ENCODE measurements around the gene MYLK4. TPM values are rescaled to one million over a fixed set of nuclear protein-coding genes. Genes with fewer than 3 reads are reported as not detected.

The MYLK4 gene
- total RNA-seq, 4 donors from 2014 or later = 1.2 to 6.4 (median 1.3) TPM

GRCh38 chr6:2625581-2625980 is 125.1 kb downstream of the MYLK4 start:
- Histone ChIP-seq H3K4me1 (no peaks in the 10 kb centered on the region), H3K27me3 (no peaks in the 10 kb centered on the region), H3K4me3 (no peak overlapping the region), H3K9me3 (no peaks in the 10 kb centered on the region), H3K27ac (no peak overlapping the region), H3K36me3 (no peaks in the 10 kb centered on the region)
- intact Hi-C loops (cut with DNase I; ENCODE audit: low total_unique reads) = no loop called here
- TF ChIP-seq, protein P1, sequence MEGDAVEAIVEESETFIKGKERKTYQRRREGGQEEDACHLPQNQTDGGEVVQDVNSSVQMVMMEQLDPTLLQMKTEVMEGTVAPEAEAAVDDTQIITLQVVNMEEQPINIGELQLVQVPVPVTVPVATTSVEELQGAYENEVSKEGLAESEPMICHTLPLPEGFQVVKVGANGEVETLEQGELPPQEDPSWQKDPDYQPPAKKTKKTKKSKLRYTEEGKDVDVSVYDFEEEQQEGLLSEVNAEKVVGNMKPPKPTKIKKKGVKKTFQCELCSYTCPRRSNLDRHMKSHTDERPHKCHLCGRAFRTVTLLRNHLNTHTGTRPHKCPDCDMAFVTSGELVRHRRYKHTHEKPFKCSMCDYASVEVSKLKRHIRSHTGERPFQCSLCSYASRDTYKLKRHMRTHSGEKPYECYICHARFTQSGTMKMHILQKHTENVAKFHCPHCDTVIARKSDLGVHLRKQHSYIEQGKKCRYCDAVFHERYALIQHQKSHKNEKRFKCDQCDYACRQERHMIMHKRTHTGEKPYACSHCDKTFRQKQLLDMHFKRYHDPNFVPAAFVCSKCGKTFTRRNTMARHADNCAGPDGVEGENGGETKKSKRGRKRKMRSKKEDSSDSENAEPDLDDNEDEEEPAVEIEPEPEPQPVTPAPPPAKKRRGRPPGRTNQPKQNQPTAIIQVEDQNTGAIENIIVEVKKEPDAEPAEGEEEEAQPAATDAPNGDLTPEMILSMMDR (IDR thresholded peaks at IDR 0.05) = no peak
- no peak for TF ChIP-seq POLR2A (IDR thresholded peaks at IDR 0.05)
- DNase-seq = no peak

DNA sequence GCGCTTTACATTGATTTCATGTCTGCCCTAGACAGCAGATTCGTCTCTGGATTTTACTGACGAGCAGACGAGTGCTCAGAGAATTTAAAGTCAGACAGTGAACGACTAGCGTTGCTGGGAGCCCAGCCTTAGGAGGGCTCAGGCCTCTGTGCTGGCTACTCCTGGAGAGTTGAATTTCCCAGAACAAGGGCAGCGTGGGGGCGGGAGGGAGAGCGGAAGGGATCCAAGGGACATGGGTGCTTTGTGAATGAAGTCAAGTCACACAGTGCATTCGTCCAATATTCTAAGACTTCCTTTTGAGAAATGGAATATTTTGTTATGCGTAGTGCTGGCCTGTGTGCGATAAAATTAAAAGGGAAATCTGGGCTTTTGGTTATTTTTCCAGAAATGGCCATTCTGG is 126.5 kb downstream of the MYLK4 start:
- no peak overlapping the region for H3K4me3 ChIP-seq
- no peaks in the 10 kb centered on the region for H3K4me1 ChIP-seq
- no peaks in the 10 kb centered on the region for H3K27me3 ChIP-seq
- no peak for DNase-seq
- no peaks in the 10 kb centered on the region for H3K36me3 ChIP-seq
- H3K9me3 ChIP-seq = no peaks in the 10 kb centered on the region
- intact Hi-C loops (cut with DNase I; ENCODE audit: low total_unique reads) = no loop called here
- H3K27ac ChIP-seq = no peak overlapping the region
- TF ChIP-seq, protein P1 (IDR thresholded peaks at IDR 0.05) = no peak
- TF ChIP-seq POLR2A (IDR thresholded peaks at IDR 0.05) = no peak

DNA sequence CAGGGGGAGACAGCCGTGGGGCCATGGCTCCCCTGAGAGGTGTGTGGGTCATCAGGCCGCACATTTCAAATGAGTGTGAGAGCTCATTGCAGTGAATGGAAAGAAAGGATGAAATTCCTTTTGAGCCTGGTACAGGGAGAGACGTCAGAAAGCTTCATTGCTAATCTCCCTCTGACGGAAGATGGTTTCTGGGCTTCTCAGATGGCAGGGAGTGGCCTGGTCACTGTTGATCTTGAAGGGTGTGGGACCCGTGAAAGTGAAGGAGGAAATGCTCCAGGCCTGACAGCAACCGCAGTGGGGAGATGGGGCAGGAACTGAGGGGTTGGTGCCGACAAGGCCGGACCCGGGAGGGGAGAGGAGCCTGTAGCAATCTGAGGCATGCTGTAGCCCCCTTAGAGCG is 127.4 kb downstream of the MYLK4 start:
- no peak for DNase-seq
- Histone ChIP-seq H3K4me3 (no peak overlapping the region), H3K36me3 (no peaks in the 10 kb centered on the region), H3K27ac (no peak overlapping the region), H3K4me1 (no peaks in the 10 kb centered on the region), H3K9me3 (no peaks in the 10 kb centered on the region), H3K27me3 (no peaks in the 10 kb centered on the region)
- TF ChIP-seq, protein P1 (IDR thresholded peaks at IDR 0.05) = no peak
- TF ChIP-seq POLR2A (IDR thresholded peaks at IDR 0.05) = no peak
- intact Hi-C loops (cut with DNase I; ENCODE audit: low total_unique reads) = no loop called here

DNA sequence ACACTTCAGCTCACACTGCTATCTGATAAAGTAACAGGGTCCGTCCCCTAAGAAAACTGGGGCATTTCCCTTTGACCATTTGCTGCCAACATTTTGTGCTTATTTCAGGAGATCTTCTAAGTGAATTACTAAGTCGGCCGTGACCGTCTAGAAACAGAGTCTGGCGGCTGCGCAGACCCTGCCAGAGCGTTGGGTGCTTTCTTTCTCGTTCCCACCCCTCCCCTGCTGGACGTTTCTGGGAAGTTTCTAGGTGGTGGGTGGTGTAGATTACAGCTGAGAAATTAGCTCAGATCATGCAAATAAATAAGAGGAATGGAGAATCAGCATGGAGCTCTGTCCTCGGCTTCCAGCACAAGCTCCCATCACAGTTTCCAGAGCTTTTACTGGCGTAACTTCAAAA is 128.1 kb downstream of the MYLK4 start:
- DNase-seq = no peak
- intact Hi-C loops (cut with DNase I; ENCODE audit: low total_unique reads) = no loop called here
- TF ChIP-seq, protein P1 (IDR thresholded peaks at IDR 0.05) = no peak
- no peak for TF ChIP-seq POLR2A (IDR thresholded peaks at IDR 0.05)

DNA sequence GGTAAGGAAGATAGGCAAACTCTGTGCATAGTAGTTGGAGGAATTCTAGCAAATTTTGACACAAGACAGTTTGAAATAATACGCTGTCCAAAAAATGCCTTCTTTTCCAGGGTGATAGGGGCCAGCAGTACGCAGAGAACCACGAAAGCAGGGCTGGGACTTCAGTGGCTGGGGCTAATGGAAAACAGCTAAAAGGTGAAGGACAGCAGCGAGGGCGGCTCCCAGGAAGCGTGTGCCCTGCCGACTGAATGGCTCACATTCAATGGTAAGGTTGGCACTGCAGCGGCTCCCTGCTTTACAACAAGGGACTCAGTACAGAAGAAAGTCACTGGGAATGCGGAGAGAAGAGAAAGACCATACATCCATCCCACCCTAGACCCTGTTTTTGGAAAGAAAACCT is 131.1 kb downstream of the MYLK4 start:
- TF ChIP-seq, protein P1 (IDR thresholded peaks at IDR 0.05) = no peak
- TF ChIP-seq POLR2A (IDR thresholded peaks at IDR 0.05) = no peak
- Histone ChIP-seq H3K36me3 (no peaks in the 10 kb centered on the region), H3K4me1 (no peaks in the 10 kb centered on the region), H3K27ac (no peak overlapping the region), H3K4me3 (no peak overlapping the region), H3K9me3 (no peaks in the 10 kb centered on the region), H3K27me3 (no peaks in the 10 kb centered on the region)
- intact Hi-C loops (cut with DNase I; ENCODE audit: low total_unique reads) = no loop called here
- no peak for DNase-seq

More for the DNA sequence above, 128.1 kb downstream of the MYLK4 start:
- no peak overlapping the region for H3K4me3 ChIP-seq
- no peak overlapping the region for H3K27ac ChIP-seq
- no peaks in the 10 kb centered on the region for H3K36me3 ChIP-seq
- no peaks in the 10 kb centered on the region for H3K27me3 ChIP-seq
- no peaks in the 10 kb centered on the region for H3K4me1 ChIP-seq
- no peaks in the 10 kb centered on the region for H3K9me3 ChIP-seq
